Measurements from ENCODE around the gene TUSC2.

TUSC2 gene

GRCh38 chr3:50327943-50328691 is at the start of gene TUSC2:
Gene TUSC2, minus strand, starts transcription at chr3:50328223. Its CDS starts 124 bp downstream, at chr3:50328099.
- peak; percentile 87 for DNase-seq (ENCODE audit: low read depth)

- no peak for DNase-seq (ENCODE audit: low read depth)
Measured at GRCh38 chr3:50375258-50375931, 47.4 kb upstream of the TUSC2 start.

GRCh38 chr3:50374363-50375257 is 46.6 kb upstream of the TUSC2 start:
- no peak for DNase-seq (ENCODE audit: low read depth)

GRCh38 chr3:50373146-50374051 is 45.4 kb upstream of the TUSC2 start:
- DNase-seq (ENCODE audit: low read depth), result no peak

- DNase-seq (ENCODE audit: low read depth), result no peak
Measured at GRCh38 chr3:50372349-50372748, 44.3 kb upstream of the TUSC2 start.

GRCh38 chr3:50371133-50371685 is 43.2 kb upstream of the TUSC2 start:
- no peak for DNase-seq (ENCODE audit: low read depth)

- no peak for DNase-seq (ENCODE audit: low read depth)
Measured at GRCh38 chr3:50370594-50370993, 42.6 kb upstream of the TUSC2 start.

- no peak for DNase-seq (ENCODE audit: low read depth)
Measured at GRCh38 chr3:50369012-50369670, 41.1 kb upstream of the TUSC2 start.

- no peak for DNase-seq (ENCODE audit: low read depth)
Measured at GRCh38 chr3:50365842-50366220, 37.8 kb upstream of the TUSC2 start.

GRCh38 chr3:50365080-50365841 is 37.2 kb upstream of the TUSC2 start:
- peak; percentile 84 for DNase-seq (ENCODE audit: low read depth)

- no peak for DNase-seq (ENCODE audit: low read depth)
Measured at GRCh38 chr3:50364573-50365079, 36.6 kb upstream of the TUSC2 start.

GRCh38 chr3:50359760-50360110 is 31.7 kb upstream of the TUSC2 start:
- DNase-seq (ENCODE audit: low read depth), result no peak

GRCh38 chr3:50358911-50359759 is 31.1 kb upstream of the TUSC2 start, which contains the start of gene TMEM115:
Gene TMEM115, minus strand, starts transcription at chr3:50359521. Its CDS starts 458 bp downstream, at chr3:50359063.
- DNase-seq (ENCODE audit: low read depth), result peak; percentile 85

- no peak for DNase-seq (ENCODE audit: low read depth)
Measured at GRCh38 chr3:50358355-50358910, 30.4 kb upstream of the TUSC2 start.

GRCh38 chr3:50357481-50357880 is 29.5 kb upstream of the TUSC2 start:
- DNase-seq (ENCODE audit: low read depth), result no peak

GRCh38 chr3:50356553-50356952 is 28.5 kb upstream of the TUSC2 start:
- no peak for DNase-seq (ENCODE audit: low read depth)

GRCh38 chr3:50355829-50356552 is 28.0 kb upstream of the TUSC2 start:
- DNase-seq (ENCODE audit: low read depth), result no peak

- no peak for DNase-seq (ENCODE audit: low read depth)
Measured at GRCh38 chr3:50354850-50355249, 26.8 kb upstream of the TUSC2 start.
